NCI-H2196 treated with DMSO at 0.1 percent for 48 hours (cell line): Measurements from ENCODE around the gene FNBP1.

Experiments used
- DNase-seq: peaks from one replicate; lab custom pipeline; 2025; ENCODE audit not compliant: unreplicated experiment; lab: John Stamatoyannopoulos, UW

Gene FNBP1

DNA sequence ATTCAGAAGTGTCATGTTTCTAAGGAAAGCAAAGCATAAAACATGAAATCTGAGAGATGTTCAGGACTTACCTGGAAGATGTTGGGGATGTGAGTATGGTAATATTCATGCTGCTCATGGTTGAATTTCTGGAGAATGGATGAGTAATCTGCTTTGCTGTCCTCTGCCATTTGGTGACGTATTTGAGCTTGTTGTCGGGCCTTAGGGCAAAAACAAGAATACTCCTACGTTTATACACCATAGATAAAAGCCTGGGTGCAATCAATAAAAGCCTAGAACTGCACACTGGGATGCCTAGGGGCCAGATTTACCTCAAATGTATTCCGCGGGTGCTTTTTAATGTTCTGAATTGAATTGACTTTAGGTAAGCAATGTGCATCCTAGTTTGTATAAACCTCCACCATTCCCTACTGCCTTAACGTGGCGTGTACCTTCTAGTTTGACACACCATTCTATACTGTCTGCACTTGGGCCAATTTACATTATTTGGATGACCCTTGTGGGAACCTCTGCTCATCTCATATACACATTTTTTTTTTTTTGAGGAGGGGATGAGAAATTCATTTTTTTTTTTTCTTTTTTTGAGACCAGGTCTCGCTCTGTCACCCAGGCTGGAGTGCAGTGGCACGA is 113.4 kb downstream of the FNBP1 start:
- no peak for DNase-seq

DNA sequence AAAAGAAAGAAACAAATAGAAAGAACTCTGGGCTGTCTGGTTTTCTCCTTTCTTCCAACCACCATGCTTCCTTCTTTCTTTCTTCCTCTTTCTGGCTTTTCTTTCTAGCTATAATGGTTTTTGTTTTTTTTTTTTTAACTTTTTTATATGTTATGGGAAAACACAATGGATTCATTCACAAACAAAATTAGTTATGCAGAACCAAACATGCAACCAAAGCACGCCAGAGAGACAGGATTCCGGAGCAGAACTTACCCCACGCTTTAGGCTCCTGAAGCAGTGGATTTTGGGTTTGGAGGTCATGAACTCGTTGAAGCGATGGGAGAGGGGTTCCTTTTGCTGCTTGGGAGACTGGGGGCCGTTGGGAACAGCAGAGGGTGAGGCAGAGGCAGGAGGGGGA is 119.4 kb downstream of the FNBP1 start:
- no peak for DNase-seq

DNA sequence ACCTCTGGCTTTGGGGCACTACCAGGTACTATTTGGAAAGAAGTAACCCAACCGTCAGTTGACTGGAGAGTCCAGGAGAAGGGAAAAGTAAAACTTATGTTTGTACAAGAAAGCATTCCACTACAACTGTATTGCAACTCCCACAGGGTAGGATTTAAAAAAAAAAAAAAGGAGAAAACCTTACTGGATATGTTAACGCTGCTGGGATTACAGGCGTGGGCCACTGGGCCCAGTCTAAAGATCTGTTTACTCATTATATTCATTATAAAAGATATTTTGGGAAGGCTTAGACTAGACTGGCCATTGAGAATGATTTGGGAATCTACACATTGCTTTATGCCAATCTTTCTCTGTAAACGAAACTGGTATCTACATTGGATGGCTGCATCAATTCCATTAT is 121.1 kb downstream of the FNBP1 start:
- no peak for DNase-seq

DNA sequence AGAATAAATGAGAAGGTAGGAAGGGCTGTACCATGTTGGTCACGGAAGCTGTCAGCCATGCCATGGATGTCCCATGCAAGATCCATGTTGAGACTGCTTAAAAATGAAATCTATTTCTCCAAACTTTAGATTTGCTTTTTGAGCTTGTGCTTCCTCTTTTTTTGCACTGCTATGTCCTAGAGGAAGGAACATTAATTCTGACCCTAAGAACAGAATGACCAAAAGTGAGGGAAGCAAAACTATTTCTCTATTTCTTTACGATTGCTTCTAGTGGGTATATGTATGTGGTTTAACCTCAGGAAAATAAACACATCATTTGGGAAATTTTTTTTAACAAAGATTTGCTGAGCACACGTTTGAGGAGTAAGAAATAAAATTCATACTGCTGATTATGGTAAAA is 123.1 kb downstream of the FNBP1 start:
- no peak for DNase-seq

DNA sequence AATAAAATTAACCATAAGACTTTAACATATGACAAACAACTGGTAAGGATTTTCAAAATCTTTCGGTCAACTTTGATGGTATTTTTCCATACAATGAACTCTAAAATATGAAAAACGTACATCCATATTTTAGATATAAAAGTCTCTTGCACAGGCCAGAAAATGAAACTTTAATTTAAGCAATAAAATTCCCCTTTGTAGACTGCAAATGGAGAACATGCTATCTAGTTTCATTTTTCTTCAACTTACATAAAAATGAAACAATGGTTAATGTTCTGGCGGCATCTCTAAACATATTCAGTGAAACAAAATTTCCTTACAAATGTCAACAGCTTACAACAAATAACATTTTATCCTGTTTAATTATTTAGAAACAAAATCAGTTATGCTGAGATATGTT is 123.7 kb downstream of the FNBP1 start:
- no peak for DNase-seq

DNA sequence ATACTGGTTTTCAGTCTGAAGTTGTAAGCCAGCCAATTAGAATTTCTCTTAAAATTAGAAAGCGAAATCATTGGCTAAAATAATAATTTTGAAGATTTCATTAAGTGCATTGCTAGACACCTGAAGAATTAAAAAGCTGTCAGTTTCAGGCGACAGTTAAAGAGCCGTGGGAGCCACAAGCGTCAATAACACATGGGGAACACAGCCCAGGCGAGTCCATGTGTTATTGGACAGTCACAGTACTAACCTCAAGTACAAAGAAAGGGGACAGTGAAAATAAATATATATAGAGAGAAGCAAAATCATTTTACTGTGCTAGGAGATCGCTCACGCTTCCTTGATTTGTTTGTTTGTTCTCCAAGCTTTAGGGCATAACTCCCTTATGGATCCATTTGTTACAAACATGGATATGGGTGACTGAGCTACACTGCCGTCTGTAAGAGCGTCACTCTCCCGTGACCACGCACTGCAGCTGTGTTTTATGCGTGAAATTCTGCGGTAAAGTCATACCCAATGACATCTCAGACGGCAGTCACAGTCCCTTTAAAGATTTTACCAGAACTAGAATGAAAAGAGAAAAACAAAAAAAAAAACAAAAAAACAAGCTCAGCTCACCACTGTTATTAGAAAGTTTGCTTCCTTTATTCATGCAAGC is 124.6 kb downstream of the FNBP1 start:
- DNase-seq = no peak

DNA sequence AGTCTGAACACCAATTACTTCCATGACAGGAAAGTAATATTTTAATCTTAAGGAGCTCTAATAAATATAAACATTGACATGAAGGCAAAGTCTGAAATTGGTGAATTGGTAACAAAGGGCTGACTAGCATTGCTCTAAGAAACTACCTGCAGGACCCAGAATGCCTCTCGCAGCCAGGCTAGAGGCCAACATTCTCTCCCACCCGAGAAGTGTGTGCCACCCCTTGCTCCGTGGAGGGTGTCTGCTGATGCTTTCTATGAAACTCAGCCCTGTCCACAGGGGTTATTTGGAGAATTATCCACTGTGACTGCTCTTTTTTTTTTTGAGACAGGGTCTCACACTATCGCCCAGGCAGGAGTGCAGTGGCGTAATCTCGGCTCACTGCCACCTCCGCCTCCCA is 126.3 kb downstream of the FNBP1 start:
- no peak for DNase-seq

DNA sequence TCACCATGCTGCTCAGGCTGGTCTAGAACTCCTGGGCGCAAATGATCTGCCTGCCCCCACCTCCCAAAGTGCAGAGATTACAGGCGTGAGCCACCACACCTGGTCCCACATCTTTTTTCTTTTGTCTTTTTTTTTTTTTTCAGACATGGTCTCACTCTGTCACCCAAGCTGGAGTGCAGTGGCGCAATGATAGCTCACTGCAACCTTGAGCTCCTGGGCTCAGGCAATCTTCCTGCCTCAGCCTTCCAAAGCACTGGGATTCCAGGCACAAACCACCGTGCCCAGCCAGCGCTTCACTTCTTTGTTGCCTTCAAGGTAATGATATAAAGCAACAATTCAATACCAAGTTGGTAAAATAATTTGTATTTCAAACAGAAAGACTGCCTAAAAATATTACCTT is 128.9 kb downstream of the FNBP1 start:
- no peak for DNase-seq

DNA sequence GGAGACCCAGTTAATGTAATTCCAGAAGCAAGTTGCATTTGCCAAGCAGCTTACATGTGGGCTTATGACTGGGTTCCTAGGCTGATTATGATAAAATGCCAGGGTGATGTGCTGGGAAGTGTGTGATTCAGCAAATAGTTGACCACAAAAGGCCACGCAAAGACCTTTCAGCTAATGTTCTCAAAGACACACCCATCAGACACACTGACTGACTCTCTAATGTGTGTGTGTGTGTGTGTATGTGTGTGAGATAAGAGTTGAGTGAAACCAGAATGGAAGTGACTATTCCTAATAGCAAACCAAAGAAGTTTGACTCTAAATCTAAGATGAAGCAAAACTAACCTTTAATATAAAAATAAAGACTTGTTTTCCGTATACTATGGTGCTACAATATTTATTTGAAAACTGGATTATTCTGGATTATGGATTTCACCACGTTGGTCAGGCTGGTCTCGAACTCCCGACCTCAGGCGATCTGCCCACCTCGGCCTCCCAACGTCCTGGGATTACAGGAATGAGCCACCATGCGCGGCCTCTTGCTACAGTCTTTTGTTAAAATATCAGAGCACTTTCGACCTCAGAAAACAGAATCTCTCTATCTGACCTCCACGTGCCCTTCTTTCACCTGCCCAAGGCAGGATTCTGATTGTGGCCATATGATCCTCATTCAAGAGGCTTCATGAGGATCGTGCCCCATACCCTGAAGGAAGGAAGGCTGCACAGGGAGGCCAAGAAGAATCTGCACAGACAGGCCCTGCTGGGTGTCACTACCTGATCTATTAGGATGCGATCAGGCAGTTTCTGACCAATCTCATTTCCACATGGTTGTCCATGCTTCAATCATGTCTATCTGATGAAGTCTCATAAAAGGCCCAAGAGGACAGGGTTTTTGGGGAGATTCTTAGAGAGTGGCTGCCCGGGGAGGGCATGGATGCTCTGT is 132.1 kb downstream of the FNBP1 start:
- DNase-seq = no peak

DNA sequence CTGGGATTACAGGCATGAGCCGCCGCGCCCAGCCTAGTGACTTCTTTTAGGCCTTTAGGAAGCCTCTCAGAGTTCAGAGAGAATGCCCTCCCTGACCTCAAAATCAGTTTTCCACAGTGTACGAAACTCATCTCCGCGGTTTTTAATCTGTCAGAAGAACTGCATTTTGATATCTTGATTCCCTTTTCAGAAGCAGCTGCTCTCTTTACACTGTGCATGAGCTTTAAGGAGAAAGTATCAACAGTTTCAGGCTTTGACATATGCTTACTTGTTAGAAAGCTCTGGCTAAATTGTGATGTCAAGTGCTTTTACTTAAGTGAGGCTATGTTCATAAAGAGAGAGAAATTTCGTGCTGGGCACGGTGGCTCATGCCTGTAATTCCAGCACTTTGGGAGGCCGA is 133.1 kb downstream of the FNBP1 start:
- no peak for DNase-seq

DNA sequence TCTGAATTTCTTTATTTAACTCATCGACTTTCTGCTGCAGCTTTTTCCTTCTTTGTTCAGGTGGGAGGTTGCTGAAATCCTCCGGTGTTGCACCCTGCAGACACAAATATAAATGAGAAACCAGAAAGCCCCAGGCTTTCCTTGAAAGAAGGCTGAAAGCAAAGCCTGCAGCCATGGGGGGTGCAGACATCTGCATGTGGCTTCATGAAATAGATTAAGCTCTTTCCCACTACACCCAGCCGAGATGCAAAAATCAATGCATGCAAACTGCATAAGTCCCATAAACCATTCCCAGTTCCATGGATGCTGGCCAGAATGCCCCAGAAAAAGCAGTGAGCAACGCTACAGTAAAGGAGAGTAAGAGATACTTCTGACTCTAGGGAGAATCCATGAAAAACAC is 134.1 kb downstream of the FNBP1 start:
- no peak for DNase-seq

DNA sequence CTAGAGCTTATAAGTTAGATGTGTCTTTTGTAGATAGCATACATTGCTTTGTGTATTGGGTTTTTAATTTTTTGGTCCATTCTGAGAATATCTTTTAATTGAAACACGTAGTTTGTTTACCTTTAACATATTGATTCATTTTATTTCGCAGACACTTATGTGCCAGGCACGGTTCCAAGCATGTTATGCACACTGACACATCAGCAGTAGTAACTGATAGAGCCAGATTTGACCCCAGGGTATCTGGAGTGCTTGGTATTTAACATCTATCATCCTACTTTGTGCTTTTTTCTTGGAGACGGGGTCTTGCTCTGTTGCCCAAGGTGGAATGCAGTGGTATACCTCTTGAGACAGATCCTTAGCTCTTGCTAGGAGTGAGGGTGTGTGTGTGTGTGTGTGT is 135.8 kb downstream of the FNBP1 start:
- DNase-seq = no peak

DNA sequence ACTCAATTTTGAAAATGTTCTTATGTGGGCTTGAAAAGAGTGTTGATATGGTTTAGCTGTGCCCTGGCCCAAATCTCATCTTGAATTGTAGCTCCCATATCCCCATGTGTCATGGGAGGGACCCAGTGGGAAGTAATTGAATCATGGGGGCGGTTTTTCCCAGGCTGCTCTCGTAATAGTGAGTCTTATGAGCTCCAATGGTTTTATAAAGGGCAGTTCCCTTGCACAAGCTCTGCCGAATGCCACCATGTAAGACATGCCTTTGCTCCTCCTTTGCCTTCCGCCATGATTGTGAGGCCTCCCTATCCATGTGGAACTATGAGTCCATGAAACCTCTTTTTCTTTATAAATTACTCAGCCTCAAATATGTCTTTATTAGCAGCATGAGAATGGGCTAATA is 136.7 kb downstream of the FNBP1 start:
- no peak for DNase-seq

DNA sequence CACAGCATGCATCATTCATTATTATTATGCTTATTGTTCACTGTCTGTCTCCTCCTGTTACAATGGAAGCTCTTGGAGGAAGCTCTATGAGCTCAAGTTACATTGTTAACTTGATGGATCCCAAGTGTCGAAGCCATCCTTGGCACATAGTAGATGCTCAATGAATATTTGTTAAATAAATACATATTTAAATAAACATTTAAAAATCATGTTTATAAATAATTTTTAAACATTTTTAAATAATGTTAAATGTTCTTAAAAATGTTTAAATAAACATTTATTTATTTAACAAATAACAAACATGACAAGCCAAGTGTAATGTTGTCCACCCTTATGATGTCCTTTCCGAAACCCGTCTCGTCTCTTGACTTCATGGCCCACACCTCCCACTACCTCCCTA is 138.3 kb downstream of the FNBP1 start:
- DNase-seq = no peak

DNA sequence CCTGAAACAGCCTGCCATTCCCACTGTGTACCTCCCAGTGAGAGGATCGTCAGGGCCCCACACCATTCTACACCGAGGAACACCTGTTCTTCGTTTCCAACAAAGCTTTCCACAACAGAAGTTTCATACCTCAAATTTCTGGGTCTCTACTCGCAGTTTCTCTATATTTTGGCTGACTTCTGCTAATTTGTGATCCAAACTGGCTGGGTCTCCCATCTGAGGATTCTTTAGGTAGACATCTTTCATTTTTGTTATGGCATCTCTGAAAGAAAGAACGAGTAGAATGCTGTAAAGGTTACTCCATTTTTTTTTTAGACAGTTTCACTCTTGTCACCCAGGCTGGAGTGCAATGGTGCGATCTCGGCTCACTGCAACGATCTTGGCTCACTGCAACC is 140.3 kb downstream of the FNBP1 start:
- no peak for DNase-seq

DNA sequence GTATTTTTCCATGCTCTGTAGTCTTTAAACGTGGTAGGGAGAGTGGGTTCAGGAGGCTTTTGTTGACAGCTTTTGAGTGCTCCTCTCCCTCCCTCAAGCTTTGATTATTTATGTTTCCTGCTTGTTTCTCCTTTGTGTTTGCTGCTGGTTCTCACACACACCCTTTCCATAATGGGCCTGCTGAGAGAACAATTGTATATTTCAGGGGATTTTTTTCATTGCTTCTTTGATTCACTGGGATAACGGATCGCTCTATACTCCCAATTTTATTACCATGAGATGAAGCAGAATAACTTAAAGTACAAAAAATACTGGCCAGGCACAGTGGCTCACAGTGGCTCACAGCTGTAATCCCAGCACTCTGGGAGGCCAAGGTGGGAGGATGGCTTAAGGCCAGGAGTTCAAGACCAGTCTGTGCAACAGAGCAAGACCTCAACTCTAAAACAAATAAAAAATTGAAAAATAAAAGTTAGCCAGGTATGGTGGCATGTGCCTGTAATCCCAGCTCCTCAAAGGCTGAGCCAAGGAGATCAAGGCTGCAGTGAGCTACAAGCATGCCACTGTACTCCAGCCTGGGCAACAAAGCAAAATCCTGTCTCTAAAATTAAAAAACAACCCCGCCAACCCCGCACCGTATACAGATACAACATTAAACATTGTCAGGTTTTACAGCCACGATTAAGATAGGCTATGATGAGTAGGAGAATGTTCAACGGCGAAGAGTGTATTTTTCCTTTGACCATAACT is 140.8 kb downstream of the FNBP1 start:
- DNase-seq = no peak

DNA sequence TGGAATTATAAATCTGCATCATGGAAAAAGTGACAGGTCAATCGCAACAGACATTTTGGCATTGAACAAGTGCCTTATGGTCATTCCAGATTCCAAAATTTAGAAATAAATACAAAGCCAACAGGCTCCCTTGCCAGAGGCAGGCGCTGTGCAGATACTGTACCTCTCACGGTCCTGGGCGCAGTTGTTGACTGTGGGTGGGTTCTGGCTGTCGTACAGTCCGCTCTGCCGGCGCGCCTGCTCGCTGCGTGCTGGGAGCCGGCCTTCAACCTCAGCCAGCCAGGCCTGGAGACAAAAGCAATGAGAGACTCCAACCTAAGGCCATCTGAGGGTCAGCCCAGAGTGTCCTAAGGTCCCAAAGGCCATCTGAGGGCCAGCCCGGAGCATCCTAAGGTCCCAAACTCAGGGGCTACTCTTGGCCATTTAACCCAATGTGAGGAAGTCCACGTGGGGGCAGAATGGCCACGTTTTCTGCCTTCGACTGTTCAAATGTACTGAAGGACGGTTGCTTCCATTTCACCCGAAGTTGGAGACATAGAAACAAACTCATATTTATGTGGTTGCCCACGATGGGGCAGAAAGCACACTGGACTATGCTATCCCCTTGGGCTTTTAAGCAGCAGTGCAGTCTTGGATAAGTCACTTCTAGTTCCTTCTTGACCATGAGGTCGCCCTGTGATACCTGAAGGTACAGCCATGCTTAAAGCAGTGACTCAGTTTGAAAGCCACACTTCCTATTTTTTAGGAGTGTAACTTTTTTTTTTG is 142.5 kb downstream of the FNBP1 start:
- no peak for DNase-seq

DNA sequence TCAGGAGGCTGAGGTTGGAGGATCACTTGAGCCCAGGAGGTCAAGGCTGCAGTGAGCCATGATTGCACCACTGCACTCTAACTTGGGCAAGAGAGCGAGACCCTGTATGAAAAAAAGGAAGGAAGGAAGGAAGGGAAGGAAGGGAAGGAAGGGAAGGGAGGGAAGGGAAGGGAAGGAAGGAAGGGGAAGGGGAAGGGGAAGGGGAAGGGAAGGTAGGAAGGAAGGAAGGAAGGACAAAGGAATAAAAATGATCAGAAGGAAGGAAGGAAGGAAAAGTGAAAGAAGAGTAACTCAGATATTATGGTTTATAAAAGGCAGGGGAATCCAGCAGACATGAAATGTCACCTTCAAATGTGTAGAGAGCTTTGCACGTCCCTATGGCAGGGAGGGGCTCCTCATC is 143.4 kb downstream of the FNBP1 start:
- DNase-seq = no peak

DNA sequence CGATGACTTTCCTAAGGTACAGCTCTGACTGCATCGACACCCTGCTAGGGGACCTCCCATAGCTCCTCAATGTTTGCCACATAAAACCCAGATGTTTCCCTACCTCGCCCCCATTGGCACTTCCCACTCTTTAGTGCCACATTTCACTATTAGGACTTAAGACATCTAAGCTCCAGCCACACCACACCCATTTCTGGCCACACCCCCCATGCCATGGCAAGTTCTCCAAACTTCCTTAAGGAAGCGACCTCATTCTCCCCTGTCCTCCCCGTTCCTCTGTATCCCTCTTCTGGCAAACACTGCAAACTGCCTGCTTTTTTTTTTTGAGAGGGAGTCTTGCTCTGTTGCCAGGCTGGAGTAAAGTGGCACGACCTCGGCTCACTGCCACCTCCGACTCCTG is 144.8 kb downstream of the FNBP1 start:
- DNase-seq = no peak

DNA sequence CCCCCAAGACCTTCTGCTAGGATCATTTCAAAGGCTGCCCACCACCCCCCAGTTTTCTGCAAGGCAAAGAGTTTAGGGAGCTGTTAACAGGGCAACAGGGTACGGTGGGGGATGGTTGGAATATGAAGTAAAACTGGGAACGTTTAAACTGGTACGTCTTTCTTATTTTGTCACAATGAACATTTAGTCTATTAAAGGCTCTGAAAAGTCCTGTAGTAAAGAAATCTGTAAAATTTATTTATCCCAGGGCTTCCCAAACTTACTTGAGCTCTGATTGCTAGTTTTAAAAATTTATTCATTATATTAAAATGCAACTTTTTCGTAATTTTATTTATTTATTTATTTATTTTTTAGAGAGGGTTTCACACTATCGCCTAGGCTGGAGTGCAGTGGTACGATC is 145.7 kb downstream of the FNBP1 start:
- DNase-seq = no peak
